ENCODE measurements around the gene NTPCR.
A peak's percentile ranks its signal among the peaks of the same experiment; 100 is the strongest.

Gene NTPCR

DNA sequence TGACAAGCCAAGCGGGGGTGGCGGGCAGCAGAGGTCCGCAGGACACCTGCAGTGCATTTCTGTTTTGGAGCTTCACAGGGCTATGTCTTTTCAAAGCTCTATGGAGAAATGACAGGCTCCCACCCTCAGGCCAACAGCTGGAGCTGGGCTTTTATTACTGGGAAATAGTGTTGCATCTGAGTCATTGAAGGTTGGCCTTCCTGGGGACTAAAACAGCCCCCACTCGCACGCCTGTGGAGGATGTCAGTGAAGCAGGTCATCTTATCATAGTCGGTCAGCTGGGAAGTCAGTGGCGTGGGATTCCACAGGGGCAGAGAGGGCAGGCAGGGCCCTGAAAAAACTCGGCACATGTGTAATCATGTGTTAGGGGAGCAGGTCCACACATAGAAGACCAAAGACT, 55.3 kb downstream of the NTPCR start:
- DNase-seq: no peak

- peak in 1 of 56 donors; percentile 15 for DNase-seq
Observed at GRCh38 chr1:233006108-233006507, 55.7 kb downstream of the NTPCR start.

DNA sequence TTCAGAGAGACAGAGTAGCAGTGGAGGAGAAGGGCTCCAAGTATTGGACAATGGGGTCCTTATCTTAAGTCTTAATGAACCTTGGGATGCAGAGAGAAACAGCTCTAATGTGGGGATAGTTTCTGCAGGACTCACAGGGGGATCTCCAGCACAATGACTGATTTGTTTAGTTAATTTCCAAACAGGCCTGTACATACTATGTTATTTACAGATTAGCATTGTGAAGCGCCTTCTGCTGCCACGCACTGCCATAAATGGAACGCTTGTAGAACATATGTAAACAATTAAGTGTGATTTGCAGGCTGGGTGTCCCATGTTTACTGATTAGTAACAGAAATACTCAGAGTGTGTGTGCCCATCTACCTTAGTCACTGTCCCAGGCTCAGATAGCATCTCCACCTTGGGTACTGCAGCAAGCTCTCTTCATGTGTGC, 56.1 kb downstream of the NTPCR start:
- no peak for DNase-seq

GRCh38 chr1:233010146-233010545, 59.7 kb downstream of the NTPCR start:
- DNase-seq: no peak

DNA sequence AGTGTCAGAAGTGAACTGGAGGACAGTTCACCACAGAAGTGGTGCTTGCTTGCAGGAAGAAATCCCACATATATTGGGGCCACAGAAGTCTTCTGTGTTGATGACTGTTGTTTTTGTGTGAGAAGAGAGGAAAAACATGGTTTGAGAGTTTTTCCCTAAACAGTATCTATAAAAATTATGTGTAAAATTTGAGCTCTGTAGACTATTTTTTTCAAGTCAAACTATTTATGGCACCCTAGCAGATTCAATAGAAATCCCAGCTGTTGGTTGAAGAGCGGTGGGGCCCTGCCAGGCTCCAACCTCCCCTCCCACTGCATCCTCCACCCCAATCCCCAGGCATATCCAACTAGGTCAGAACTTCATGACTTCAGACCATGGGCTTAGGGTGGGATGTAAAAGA, 61.6 kb downstream of the NTPCR start:
- DNase-seq: no peak

- no peak for DNase-seq
Observed at GRCh38 chr1:233015965-233016364, 65.6 kb downstream of the NTPCR start.

GRCh38 chr1:233016798-233017197, 66.4 kb downstream of the NTPCR start:
- DNase-seq: no peak

DNA sequence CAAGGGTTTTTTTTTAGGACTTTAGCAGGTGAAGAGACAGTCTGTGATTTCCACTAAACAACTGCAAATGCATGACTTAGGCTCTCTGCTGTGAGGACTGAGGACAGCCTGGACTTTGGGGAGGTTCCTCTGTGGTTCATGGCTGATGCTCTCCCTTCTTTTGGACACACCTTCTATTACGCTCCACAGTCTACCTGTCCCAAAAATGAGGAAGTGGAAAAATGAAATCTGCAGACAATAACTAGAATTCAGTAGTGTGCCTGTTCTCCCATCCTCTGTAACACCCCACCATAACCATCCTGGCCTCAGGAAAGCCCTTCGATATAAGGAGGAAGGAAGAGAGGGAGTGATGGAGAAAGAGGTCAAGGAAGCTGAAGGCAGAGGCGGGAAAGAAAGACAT, 68.7 kb downstream of the NTPCR start:
- DNase-seq: no peak

GRCh38 chr1:233019778-233020325, 69.4 kb downstream of the NTPCR start:
- no peak for DNase-seq

DNA sequence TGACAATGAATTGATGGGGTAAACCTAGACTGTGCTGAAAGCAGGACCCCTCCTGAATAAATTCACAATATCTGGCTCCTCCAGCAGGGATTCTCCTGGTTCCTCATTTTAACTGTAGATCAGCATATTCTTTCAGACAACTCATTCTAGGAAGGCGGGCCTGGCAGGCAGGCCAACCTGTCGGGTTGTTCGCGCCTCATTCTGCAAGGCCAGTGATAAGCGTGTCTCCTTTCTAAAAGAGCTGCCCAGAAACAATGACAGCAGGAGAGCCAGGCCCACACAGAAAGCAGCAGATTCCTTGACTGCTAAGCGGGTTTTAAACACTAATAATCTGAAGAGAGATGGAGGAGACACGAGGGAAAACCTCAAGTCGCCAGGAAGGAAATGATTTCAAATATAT, 70.0 kb downstream of the NTPCR start:
- no peak for DNase-seq

GRCh38 chr1:233022246-233022645, 71.8 kb downstream of the NTPCR start:
- no peak for DNase-seq

DNA sequence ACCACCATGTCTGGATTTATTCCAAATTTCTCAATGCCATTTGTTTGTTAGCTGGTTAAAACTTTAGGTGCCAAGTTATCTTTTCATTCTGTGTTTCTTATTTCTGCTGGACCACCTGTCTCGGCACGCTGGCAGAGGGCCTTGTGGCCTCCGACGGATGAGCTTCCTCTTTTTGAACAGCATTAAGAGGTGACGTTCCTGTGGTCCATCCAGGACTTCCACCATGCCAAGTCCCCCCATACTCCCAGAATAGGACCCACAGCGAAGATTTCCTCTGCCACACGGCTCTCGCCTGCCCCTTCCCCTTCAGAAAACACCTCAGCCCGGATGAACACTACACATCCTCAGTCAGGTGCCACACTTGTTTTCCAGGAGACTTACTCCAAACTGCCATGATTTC, 73.8 kb downstream of the NTPCR start:
- DNase-seq: no peak

DNA sequence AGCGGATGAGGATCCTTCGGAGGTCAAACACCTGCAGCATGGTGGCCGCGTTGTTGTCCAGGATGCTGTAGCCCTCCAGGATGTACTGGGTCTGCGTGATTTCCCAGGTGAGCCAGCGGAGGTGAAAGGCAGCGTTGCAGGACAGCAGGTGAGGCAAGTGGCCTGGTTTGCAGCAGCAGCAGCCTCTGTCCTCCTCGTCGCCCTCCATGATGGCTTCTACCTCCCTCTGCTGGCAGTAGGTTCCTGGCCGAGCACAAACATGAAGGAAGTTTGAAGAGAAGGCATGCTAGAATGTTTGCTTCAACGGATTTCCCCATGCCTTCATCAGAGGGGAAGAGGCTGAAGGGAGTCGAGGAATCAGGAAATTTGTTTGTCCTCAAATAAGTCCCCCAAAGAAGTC, 74.7 kb downstream of the NTPCR start:
- DNase-seq: peak in 16 of 56 donors; percentile 4 to 36 (median 10)

DNA sequence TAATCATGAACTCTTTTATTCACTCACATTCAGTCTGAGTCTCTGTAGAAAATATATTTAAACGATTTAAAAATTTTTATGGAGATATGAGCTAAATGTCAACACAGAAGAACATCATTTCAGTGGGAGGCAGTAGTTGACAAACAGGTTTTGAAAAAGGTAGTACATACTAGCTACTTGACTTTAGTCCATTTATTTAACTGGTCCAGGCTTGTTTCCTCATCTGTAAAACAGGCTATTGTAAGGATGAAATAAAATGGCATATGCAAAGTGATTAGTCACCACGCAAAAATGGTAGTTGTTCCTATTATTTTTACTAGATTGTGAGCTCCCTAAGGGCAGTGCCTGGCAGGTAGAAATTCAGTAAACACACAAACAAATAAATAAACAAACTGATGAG, 75.2 kb downstream of the NTPCR start:
- no peak for DNase-seq

- no peak for DNase-seq
Observed at GRCh38 chr1:233027046-233027445, 76.6 kb downstream of the NTPCR start.

DNA sequence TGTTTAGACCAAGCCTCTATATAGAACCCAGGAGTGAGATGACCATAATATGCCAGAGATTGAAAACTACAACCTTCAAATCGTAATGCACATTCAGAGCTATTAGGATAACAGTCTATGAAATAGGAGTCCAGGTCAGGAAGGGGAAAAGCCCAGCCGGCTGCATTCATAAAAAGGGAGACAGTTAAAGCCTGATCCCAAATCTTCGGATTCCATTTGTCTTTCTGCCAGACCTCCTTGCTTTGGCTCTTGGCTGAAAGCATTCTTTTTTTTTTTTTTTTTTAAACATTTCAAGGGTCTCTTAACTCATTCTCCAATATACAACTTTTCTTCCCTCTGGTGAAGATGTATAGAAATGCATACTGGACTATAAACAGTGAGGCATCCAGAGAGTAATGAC, 81.1 kb downstream of the NTPCR start:
- DNase-seq: no peak

DNA sequence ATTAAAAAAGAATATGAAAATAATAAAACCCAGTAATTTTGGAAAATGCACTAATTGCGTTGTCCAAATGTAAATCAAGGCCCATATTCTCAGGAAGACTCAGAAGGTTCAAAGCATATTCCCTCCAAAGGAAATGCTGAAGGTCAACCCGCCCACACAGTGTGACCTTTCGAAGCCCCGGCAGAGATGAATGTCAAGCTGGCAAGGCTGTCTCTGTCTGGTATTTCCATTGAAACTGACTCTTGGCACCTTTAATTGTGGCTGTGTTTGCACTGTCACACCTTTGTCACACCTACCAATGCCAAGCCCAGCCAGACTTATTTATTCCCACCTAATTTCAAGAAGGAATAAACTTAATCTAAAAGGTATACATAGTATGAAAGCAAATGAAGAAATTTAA, 82.5 kb downstream of the NTPCR start:
- DNase-seq: no peak

- DNase-seq: no peak
Observed at GRCh38 chr1:233033361-233033760, 83.0 kb downstream of the NTPCR start.

Measured in nucleus accumbens (tissue), 56 donors.